Stromal cell of bone marrow (primary cell): ENCODE results near the gene KIF3B.
"Not testable (repeated sequence)": the region's sequence is repeated elsewhere in the genome, so short reads cannot be mapped to it uniquely, and the experiment has no call there.

Experiments used
- DNase-seq: peaks from one replicate; pipeline ENCODE4 v3.0.0-alpha.2; 2012; ENCODE audit warnings: low read depth

KIF3B gene

GRCh38 chr20:32248043-32248442 is 29.4 kb upstream of the KIF3B start:
- no peak for DNase-seq

GRCh38 chr20:32249030-32249738 is 28.3 kb upstream of the KIF3B start:
- no peak for DNase-seq

GRCh38 chr20:32251470-32251869 is 26.0 kb upstream of the KIF3B start:
- DNase-seq = no peak

GRCh38 chr20:32252189-32252588 is 25.3 kb upstream of the KIF3B start:
- DNase-seq = no peak

GRCh38 chr20:32260973-32261372 is 16.5 kb upstream of the KIF3B start:
- not testable (repeated sequence) for DNase-seq

- no peak for DNase-seq
These were observed 15.8 kb upstream of the KIF3B start for GRCh38 chr20:32261644-32262043.

GRCh38 chr20:32263398-32263954 is 14.0 kb upstream of the KIF3B start:
- no peak for DNase-seq

- DNase-seq = no peak
These were observed 5.8 kb upstream of the KIF3B start for GRCh38 chr20:32271620-32272019.

GRCh38 chr20:32274359-32274758 is 3.1 kb upstream of the KIF3B start:
- no peak for DNase-seq

GRCh38 chr20:32275163-32275562 is 2.3 kb upstream of the KIF3B start:
- not testable (repeated sequence) for DNase-seq

GRCh38 chr20:32278199-32278643 is 770 bp downstream of the KIF3B start:
- no peak for DNase-seq

GRCh38 chr20:32281711-32282110 is 4.3 kb downstream of the KIF3B start:
- no peak for DNase-seq

GRCh38 chr20:32282461-32282860 is 5.0 kb downstream of the KIF3B start:
- DNase-seq = no peak

GRCh38 chr20:32285082-32285620 is 7.7 kb downstream of the KIF3B start:
- no peak for DNase-seq

- no peak for DNase-seq
These were observed 8.3 kb downstream of the KIF3B start for GRCh38 chr20:32285621-32286371.

- no peak for DNase-seq
These were observed 9.8 kb downstream of the KIF3B start for GRCh38 chr20:32287231-32287638.

- DNase-seq = no peak
These were observed 10.9 kb downstream of the KIF3B start for GRCh38 chr20:32288225-32288849.

GRCh38 chr20:32289299-32289660 is 11.8 kb downstream of the KIF3B start:
- DNase-seq = not testable (repeated sequence)

- DNase-seq = no peak
These were observed 12.4 kb downstream of the KIF3B start for GRCh38 chr20:32289661-32290431.

GRCh38 chr20:32291166-32291565 is 13.7 kb downstream of the KIF3B start:
- DNase-seq = no peak

- no peak for DNase-seq
These were observed 15.1 kb downstream of the KIF3B start for GRCh38 chr20:32292548-32292947.

GRCh38 chr20:32294071-32294470 is 16.6 kb downstream of the KIF3B start:
- DNase-seq = no peak
